Measurements from ENCODE around the gene RPP25.

DNA sequence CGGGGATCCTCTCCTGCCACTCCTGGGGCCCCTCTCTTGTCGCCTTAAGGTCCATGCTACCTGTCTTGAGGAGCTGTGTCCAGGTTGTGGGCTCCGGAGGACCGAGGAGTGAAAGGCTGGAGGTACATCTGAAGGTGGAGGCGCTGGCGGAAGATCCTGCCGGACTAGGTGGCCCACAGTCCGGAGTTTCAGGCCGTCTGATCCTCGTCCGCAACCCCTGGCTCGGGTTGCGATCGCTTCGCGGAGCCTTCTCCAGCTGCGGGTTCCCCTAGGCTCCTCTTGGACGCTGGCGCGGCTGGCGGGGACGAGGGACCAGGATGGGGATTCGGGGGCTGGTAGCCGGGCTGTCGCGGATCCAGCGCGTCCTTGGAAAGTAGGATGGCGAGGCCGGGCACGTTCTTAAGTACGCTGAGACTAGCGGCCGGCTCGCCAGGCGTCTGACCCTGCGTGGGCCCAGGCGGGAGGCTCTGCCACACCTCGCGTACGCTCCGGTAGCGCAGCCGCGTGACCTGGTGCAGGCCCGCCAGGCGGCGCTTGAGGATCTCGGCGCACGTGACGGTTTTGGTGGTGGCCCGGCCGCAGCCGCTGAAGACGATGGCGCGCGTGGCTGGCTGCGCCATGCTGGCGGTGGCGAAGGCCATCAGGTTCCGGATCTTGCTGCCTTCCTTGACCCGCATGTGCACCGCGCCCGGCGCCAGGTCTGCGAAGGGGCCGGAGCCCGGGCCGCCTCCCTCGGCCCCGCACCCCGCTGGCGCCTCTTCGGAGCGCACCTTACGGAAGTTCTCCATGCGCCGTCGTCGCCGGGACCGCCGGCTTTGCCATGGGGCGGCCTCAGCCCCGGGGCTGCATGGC, 550 bp downstream of the RPP25 start:
- TF ChIP-seq, protein P1, sequence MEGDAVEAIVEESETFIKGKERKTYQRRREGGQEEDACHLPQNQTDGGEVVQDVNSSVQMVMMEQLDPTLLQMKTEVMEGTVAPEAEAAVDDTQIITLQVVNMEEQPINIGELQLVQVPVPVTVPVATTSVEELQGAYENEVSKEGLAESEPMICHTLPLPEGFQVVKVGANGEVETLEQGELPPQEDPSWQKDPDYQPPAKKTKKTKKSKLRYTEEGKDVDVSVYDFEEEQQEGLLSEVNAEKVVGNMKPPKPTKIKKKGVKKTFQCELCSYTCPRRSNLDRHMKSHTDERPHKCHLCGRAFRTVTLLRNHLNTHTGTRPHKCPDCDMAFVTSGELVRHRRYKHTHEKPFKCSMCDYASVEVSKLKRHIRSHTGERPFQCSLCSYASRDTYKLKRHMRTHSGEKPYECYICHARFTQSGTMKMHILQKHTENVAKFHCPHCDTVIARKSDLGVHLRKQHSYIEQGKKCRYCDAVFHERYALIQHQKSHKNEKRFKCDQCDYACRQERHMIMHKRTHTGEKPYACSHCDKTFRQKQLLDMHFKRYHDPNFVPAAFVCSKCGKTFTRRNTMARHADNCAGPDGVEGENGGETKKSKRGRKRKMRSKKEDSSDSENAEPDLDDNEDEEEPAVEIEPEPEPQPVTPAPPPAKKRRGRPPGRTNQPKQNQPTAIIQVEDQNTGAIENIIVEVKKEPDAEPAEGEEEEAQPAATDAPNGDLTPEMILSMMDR (IDR thresholded peaks at IDR 0.05; ENCODE audit: low read depth, low read length, missing input control), result peak; percentile 14
- TF ChIP-seq REST (IDR thresholded peaks at IDR 0.05) (no peak), JUND (IDR thresholded peaks at IDR 0.05) (no peak), EGR1 (IDR thresholded peaks at IDR 0.05; ENCODE audit: low read depth in 2 of 2) (no peak), FOXA2 (IDR thresholded peaks at IDR 0.05) (no peak), FOXA1 (IDR thresholded peaks at IDR 0.05) (no peak), SP1 (IDR thresholded peaks at IDR 0.05) (no peak), RXRA (IDR thresholded peaks at IDR 0.05) (no peak), YY1 (IDR thresholded peaks at IDR 0.05) (no peak), TAF1 (conservative IDR thresholded peaks at IDR 0.05) (no peak), RAD21 (IDR thresholded peaks at IDR 0.05) (no peak), GABPA (IDR thresholded peaks at IDR 0.05 in 1 of 2, conservative IDR thresholded peaks at IDR 0.05 in 1 of 2) (no peak)
- TF ChIP-seq, protein P2, sequence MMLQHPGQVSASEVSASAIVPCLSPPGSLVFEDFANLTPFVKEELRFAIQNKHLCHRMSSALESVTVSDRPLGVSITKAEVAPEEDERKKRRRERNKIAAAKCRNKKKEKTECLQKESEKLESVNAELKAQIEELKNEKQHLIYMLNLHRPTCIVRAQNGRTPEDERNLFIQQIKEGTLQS (IDR thresholded peaks at IDR 0.05), result no peak

Measured in liver (tissue), 3 donors.